Smooth muscle cell (in vitro differentiated cells): ENCODE data around the gene DOCK3. TPM values are rescaled to one million over a fixed set of nuclear protein-coding genes. Genes with fewer than 3 reads are reported as not detected.

Source experiments
- DNase-seq: peaks from one replicate; lab custom pipeline; 2025; ENCODE audit not compliant: unreplicated experiment; lab: John Stamatoyannopoulos, UW
- H2AFZ ChIP-seq: fragments of 200-600 bp; sonication (generic); 2 replicates; pipeline ENCODE4 v1.6.0; 2016; ENCODE audit warnings: antibody characterized with exemption, low read depth, mild to moderate bottlenecking
- H3F3A ChIP-seq: fragments of 200-600 bp; sonication (generic); 2 replicates; pipeline ENCODE4 v1.6.0; 2017; ENCODE audit warnings: antibody characterized with exemption, low read depth
- H3K27ac ChIP-seq: fragments of 200-600 bp; sonication (generic); 2 replicates; pipeline ENCODE4 v1.5.1; 2016; ENCODE audit warnings: low read depth, mild to moderate bottlenecking
- H3K27me3 ChIP-seq: fragments of 200-600 bp; sonication (generic); 2 replicates; pipeline ENCODE4 v1.6.1; 2016; ENCODE audit warnings: low read depth, mild to moderate bottlenecking
- H3K36me3 ChIP-seq: fragments of 200-600 bp; sonication (generic); 2 replicates; pipeline ENCODE4 v1.5.1; 2016; ENCODE audit warnings: low read depth
- H3K4me1 ChIP-seq: fragments of 200-600 bp; sonication (generic); 2 replicates; pipeline ENCODE4 v1.5.1; 2016; ENCODE audit warnings: low read depth
- H3K4me2 ChIP-seq: fragments of 200-600 bp; sonication (generic); 2 replicates; pipeline ENCODE4 v1.6.0; 2016; ENCODE audit warnings: mild to moderate bottlenecking
- H3K4me3 ChIP-seq: fragments of 200-600 bp; sonication (generic); 2 replicates; pipeline ENCODE4 v1.5.1; 2016; ENCODE audit warnings: mild to moderate bottlenecking
- H3K79me2 ChIP-seq: fragments of 200-600 bp; sonication (generic); 2 replicates; pipeline ENCODE4 v1.6.0; 2016; ENCODE audit warnings: low read depth, mild to moderate bottlenecking
- H3K9ac ChIP-seq: fragments of 200-600 bp; sonication (generic); 2 replicates; pipeline ENCODE4 v1.6.0; 2016; ENCODE audit warnings: low read depth
- H3K9me3 ChIP-seq: fragments of 200-600 bp; sonication (generic); replicated peaks from 2 replicates; pipeline ENCODE4 v1.5.1; 2016; ENCODE audit warnings: low read depth
- H4K20me1 ChIP-seq: fragments of 200-600 bp; sonication (generic); 2 replicates; pipeline ENCODE4 v1.6.0; 2016; ENCODE audit warnings: low read depth
- WGBS: methylation state at CpG from one replicate; pipeline ENCODE4 v1.1.7; 2016; ENCODE audit warnings: low lambda C conversion rate; 5-methylcytosine and 5-hydroxymethylcytosine counted together
- microRNA-seq: library from miRNA; unstranded; fragments of <30 nt; microRNA quantifications from one replicate; pipeline ENCODE4, GENCODE V29; 2016; ENCODE audit warnings: borderline number of aligned reads
- polyA plus RNA-seq: library from polyadenylated mRNA; unstranded; fragments of >200 nt; fragmentation: Nextera tagmentation; extraction: Ambion mirVana; gene quantifications from 2 replicates; pipeline ENCODE4 v1.2.1, GENCODE V29; 2016
- small RNA-seq: library from RNA; depleted of rRNA; stranded (forward); fragments of <200 nt; gene quantifications from one replicate; pipeline ENCODE3, GENCODE V24; 2014
- total RNA-seq: library from RNA; depleted of rRNA; stranded (reverse); fragments of >200 nt; gene quantifications from 2 replicates; pipeline ENCODE4 v1.2.3, GENCODE V29; 2014
- TF ChIP-seq, protein P1 (sequence below): fragments of 200-600 bp; sonication (generic); IDR thresholded peaks from 2 replicates; pipeline ENCODE4 v1.5.1; 2017; ENCODE audit warnings: borderline replicate concordance, mild to moderate bottlenecking, antibody characterized with exemption; ENCODE audit not compliant: insufficient read depth, poor library complexity, severe bottlenecking

DOCK3 gene
- total and polyA plus RNA-seq, 2 experiments from 2014 or later, result 0.29 to 2.2 TPM

DNA sequence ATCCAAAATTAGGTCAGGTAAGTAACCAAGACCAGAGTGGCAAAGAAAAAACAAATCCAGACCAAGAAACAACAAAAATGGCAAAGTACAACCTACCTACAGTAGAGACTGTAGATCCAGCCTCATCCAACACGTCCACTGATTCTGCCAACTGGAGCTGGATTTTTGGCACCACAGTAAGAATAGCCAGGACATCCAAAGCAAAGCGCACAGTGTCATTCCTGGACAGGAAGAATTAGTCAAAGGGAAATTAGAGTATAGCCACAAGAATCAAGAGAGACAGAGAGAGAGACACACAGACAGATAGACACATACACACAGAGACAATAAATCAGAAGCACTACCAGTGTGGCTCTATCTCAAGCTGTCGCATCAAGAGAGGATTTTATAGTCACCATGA is 747.5 kb downstream of the DOCK3 start:
- Histone ChIP-seq H3F3A (no peaks in the 10 kb centered on the region), H3K27me3 (no peaks in the 10 kb centered on the region), H3K27ac (no peak overlapping the region), H3K4me2 (no peak overlapping the region), H3K4me1 (no peaks in the 10 kb centered on the region), H3K9me3 (no peaks in the 10 kb centered on the region), H3K79me2 (no peaks in the 10 kb centered on the region), H4K20me1 (no peaks in the 10 kb centered on the region), H2AFZ (no peak overlapping the region), H3K36me3 (no peaks in the 10 kb centered on the region), H3K4me3 (no peak overlapping the region), H3K9ac (no peak overlapping the region)
- WGBS, result 65% methylated on average over 3 of the region's 3 CpGs
- TF ChIP-seq, protein P1, sequence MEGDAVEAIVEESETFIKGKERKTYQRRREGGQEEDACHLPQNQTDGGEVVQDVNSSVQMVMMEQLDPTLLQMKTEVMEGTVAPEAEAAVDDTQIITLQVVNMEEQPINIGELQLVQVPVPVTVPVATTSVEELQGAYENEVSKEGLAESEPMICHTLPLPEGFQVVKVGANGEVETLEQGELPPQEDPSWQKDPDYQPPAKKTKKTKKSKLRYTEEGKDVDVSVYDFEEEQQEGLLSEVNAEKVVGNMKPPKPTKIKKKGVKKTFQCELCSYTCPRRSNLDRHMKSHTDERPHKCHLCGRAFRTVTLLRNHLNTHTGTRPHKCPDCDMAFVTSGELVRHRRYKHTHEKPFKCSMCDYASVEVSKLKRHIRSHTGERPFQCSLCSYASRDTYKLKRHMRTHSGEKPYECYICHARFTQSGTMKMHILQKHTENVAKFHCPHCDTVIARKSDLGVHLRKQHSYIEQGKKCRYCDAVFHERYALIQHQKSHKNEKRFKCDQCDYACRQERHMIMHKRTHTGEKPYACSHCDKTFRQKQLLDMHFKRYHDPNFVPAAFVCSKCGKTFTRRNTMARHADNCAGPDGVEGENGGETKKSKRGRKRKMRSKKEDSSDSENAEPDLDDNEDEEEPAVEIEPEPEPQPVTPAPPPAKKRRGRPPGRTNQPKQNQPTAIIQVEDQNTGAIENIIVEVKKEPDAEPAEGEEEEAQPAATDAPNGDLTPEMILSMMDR, result no peak
- DNase-seq, result no peak

DNA sequence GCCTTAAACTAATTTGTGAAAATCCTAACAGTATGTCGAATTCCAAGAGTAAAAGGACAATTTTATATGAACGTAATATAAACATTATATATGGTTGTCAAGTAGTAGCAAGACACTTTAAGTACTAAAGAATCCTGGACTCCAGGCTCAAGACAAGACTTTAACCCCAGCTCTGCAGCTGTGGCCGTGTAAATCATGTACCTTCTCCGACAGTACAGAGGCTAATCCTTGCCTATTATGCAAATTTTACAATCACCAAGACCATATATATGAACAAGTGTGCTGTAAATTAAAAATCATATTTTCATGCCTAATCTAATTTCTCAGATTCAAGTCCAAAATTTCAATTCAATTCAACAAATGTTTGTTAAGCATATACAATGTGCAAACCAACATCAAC is 752.2 kb downstream of the DOCK3 start:
- Histone ChIP-seq H2AFZ (no peak overlapping the region), H3K27ac (no peak overlapping the region), H3K36me3 (no peaks in the 10 kb centered on the region), H3K4me2 (no peak overlapping the region), H3K9me3 (no peaks in the 10 kb centered on the region), H3K4me3 (no peak overlapping the region), H3K27me3 (no peaks in the 10 kb centered on the region), H3K4me1 (no peaks in the 10 kb centered on the region), H4K20me1 (no peaks in the 10 kb centered on the region), H3K79me2 (no peaks in the 10 kb centered on the region), H3F3A (no peaks in the 10 kb centered on the region), H3K9ac (no peak overlapping the region)
- no peak for DNase-seq
- TF ChIP-seq, protein P1, result no peak
- WGBS, result 91% methylated on average over 4 of the region's 4 CpGs

DNA sequence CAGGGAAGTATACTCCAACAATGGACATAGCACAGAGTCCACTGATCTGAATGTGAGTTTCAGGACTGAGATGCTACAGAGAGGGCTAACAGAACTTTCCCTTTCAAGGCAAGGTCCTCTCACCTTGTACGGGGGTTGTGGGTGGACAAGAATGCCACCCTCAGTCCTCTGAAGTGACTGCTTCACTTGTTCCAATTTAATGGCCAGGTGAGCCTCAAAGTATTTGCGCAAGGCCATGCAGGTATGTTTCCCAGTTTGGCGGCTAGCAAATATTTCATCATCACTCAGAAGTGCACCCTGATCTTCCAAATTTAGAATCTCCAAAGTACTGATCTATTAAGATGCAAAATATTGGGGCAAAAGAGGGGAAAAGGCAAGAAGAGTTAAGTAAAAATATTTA is 754.4 kb downstream of the DOCK3 start:
- no peaks in the 10 kb centered on the region for H3K36me3 ChIP-seq
- TF ChIP-seq, protein P1, result no peak
- 97% methylated on average over 3 of the region's 3 CpGs for WGBS
- H3K27me3 ChIP-seq, result no peaks in the 10 kb centered on the region
- H3K4me1 ChIP-seq, result no peaks in the 10 kb centered on the region
- H3F3A ChIP-seq, result no peaks in the 10 kb centered on the region
- H2AFZ ChIP-seq, result no peak overlapping the region
- no peak overlapping the region for H3K27ac ChIP-seq
- DNase-seq, result no peak
- no peaks in the 10 kb centered on the region for H3K9me3 ChIP-seq
- no peak overlapping the region for H3K4me2 ChIP-seq
- no peak overlapping the region for H3K9ac ChIP-seq
- H3K4me3 ChIP-seq, result no peak overlapping the region
- no peaks in the 10 kb centered on the region for H3K79me2 ChIP-seq
- peaks cover 2% of the 10 kb centered on the region for H4K20me1 ChIP-seq

Small RNAs within 50 kb of the gene (microRNA-seq; reads per million reads assigned to microRNA genes)
- gene MIR4787, result 12.3 reads per million, percentile 17 among the genes with 10 or more reads in this experiment

Small RNAs within 50 kb of the gene (small RNA-seq; reads per million reads assigned to genes)
- gene MIR4787 (not detected), gene PPIAP69 (not detected)

Other genes with a start within 250 kb of the DOCK3 start
- 0.27 and 0.31 TPM in 2 replicates for gene CACNA2D2, start 171.3 kb upstream of the DOCK3 start, total RNA-seq
- 0.51 and 0.58 TPM in 2 replicates for gene CACNA2D2, start 171.3 kb upstream of the DOCK3 start, polyA plus RNA-seq
- gene C3orf18, start 107.2 kb upstream of the DOCK3 start, total RNA-seq, result 6.6 and 8.7 TPM in 2 replicates
- gene C3orf18, start 107.2 kb upstream of the DOCK3 start, polyA plus RNA-seq, result 18.9 and 20.0 TPM in 2 replicates
- gene HEMK1, start 105.4 kb upstream of the DOCK3 start, total RNA-seq, result 6.5 and 15.3 TPM in 2 replicates
- 26.4 and 28.3 TPM in 2 replicates for gene HEMK1, start 105.4 kb upstream of the DOCK3 start, polyA plus RNA-seq
- 1.8 and 3.0 TPM in 2 replicates for gene CISH, start 63.2 kb upstream of the DOCK3 start, total RNA-seq
- gene CISH, start 63.2 kb upstream of the DOCK3 start, polyA plus RNA-seq, result 12.4 and 15.9 TPM in 2 replicates
- gene MAPKAPK3, start 57.8 kb upstream of the DOCK3 start, total RNA-seq, result 17.1 and 20.2 TPM in 2 replicates
- 18.7 and 23.7 TPM in 2 replicates for gene MAPKAPK3, start 57.8 kb upstream of the DOCK3 start, polyA plus RNA-seq